PC-3 (cell line): Measurements from ENCODE around the gene RPL12. TPM values are rescaled to one million over a fixed set of nuclear protein-coding genes. Genes with fewer than 3 reads are reported as not detected.

Experiments used
- ATAC-seq: fragments of 200-7000 bp; cut with Tn5 transposase; 2 replicates; pipeline ENCODE4 v1.9.1; 2020; ENCODE audit warnings: mild to moderate bottlenecking, moderate library complexity
- BruUV-seq: library from RNA; stranded (reverse); fragments of 400-500 nt; replicated peaks from 2 replicates; lab custom pipeline; 2021; lab: Mats Ljungman, UMichigan
- CTCF ChIA-PET: fragments of 300-600 bp; sonication (Branson Sonifier 250); formaldehyde crosslinking; loops from one replicate; lab custom pipeline; 2022; ENCODE audit warnings: antibody characterized with exemption; lab: Charles Lee
- POLR2A ChIA-PET: fragments of 300-600 bp; sonication (Branson Sonifier 250); formaldehyde crosslinking; loops from one replicate; lab custom pipeline; 2022; ENCODE audit warnings: antibody characterized with exemption; ENCODE audit not compliant: unreplicated experiment; lab: Charles Lee
- DNase-seq: peaks from one replicate; pipeline ENCODE4 v3.0.0-alpha.2; 2015
- H2AFZ ChIP-seq: fragments of 300-600 bp; sonication (generic); 2 replicates; pipeline ENCODE4 v1.6.0; 2016; ENCODE audit warnings: antibody characterized with exemption, low read length
- H3F3A ChIP-seq: fragments of 300-600 bp; sonication (generic); one replicate; pipeline ENCODE4 v1.6.0; 2017; ENCODE audit warnings: antibody characterized with exemption, low read length, control low read depth, mild to moderate bottlenecking; ENCODE audit not compliant: unreplicated experiment
- H3K27ac ChIP-seq: fragments of 300-600 bp; sonication (generic); 2 replicates; pipeline ENCODE4 v1.5.1; 2016; ENCODE audit warnings: mild to moderate bottlenecking, low read length
- H3K27me3 ChIP-seq: fragments of 300-600 bp; sonication (generic); 2 replicates; pipeline ENCODE4 v1.6.1; 2016; ENCODE audit warnings: low read length, mixed read lengths
- H3K36me3 ChIP-seq: fragments of 300-600 bp; sonication (generic); 2 replicates; pipeline ENCODE4 v1.6.1; 2016; ENCODE audit warnings: low read depth, mixed run types, low read length, mixed read lengths
- H3K4me1 ChIP-seq: fragments of 300-600 bp; sonication (generic); 2 replicates; pipeline ENCODE4 v1.5.1; 2016; ENCODE audit warnings: low read length; ENCODE audit not compliant: insufficient read depth
- H3K4me2 ChIP-seq: fragments of 300-600 bp; sonication (generic); 2 replicates; pipeline ENCODE4 v1.6.0; 2016; ENCODE audit warnings: low read length
- H3K4me3 ChIP-seq: fragments of 300-600 bp; sonication (generic); 2 replicates; pipeline ENCODE4 v1.5.1; 2016; ENCODE audit warnings: mild to moderate bottlenecking, low read length, mixed read lengths
- H3K79me2 ChIP-seq: fragments of 300-600 bp; sonication (generic); 2 replicates; pipeline ENCODE4 v1.6.1; 2017; ENCODE audit warnings: low read length, mixed read lengths
- H3K9ac ChIP-seq: fragments of 300-600 bp; sonication (generic); 2 replicates; pipeline ENCODE4 v1.6.0; 2016; ENCODE audit warnings: mild to moderate bottlenecking, low read length
- H3K9me2 ChIP-seq: fragments of 300-600 bp; sonication (generic); replicated peaks from 2 replicates; pipeline ENCODE4 v1.6.1; 2016; ENCODE audit warnings: mixed run types, low read length, mixed read lengths
- H3K9me3 ChIP-seq: fragments of 300-600 bp; sonication (generic); 2 replicates; pipeline ENCODE4 v1.6.1; 2016; ENCODE audit warnings: low read length, mixed read lengths
- H4K20me1 ChIP-seq: fragments of 300-600 bp; sonication (generic); 2 replicates; pipeline ENCODE4 v1.6.1; 2016; ENCODE audit warnings: low read length, mixed read lengths
- CTCF ChIP-seq: fragments of 300-600 bp; sonication (generic); conservative IDR thresholded peaks from 2 replicates; pipeline ENCODE4 v1.5.1; 2017; ENCODE audit warnings: antibody characterized with exemption, low read depth, mild to moderate bottlenecking, low read length
- EZH2 ChIP-seq: fragments of 300-600 bp; sonication (generic); IDR thresholded peaks from one replicate; pipeline ENCODE4 v1.6.1; 2017; ENCODE audit warnings: antibody characterized with exemption, mild to moderate bottlenecking, low read length; ENCODE audit not compliant: unreplicated experiment
- EZH2phosphoT487 ChIP-seq: fragments of 300-600 bp; sonication (generic); IDR thresholded peaks from 2 replicates; pipeline ENCODE4 v1.6.1; 2018; ENCODE audit warnings: mild to moderate bottlenecking, antibody characterized with exemption, low read length, borderline replicate concordance
- intact Hi-C: fragments of 100-400 bp; cut with micrococcal nuclease; formaldehyde crosslinking; loops from 2 replicates; pipeline ENCODE4 v1.9.0; 2023
- total RNA-seq: library from RNA; depleted of rRNA; stranded (reverse); fragments of >200 nt; gene quantifications from 2 replicates; pipeline ENCODE4 v1.2.3, GENCODE V29; 2014

Gene RPL12
- total RNA-seq, 1 experiment from 2014 or later, result 1,417 TPM

GRCh38 chr9:127485995-127486394, 34.8 kb upstream of the RPL12 start:
- Histone ChIP-seq H3K9ac (no peak overlapping the region), H3F3A (no peaks in the 10 kb centered on the region), H4K20me1 (no peaks in the 10 kb centered on the region), H3K36me3 (no peaks in the 10 kb centered on the region), H3K9me3 (no peaks in the 10 kb centered on the region), H3K27ac (no peak overlapping the region), H3K27me3 (no peaks in the 10 kb centered on the region), H2AFZ (no peak overlapping the region), H3K4me1 (no peaks in the 10 kb centered on the region), H3K9me2 (no peaks in the 10 kb centered on the region), H3K4me2 (no peak overlapping the region), H3K79me2 (no peaks in the 10 kb centered on the region), H3K4me3 (no peak overlapping the region)
- ATAC-seq, result no peak
- CTCF ChIA-PET, result no interaction called here
- intact Hi-C loops, result no loop called here
- no peak for DNase-seq
- BruUV-seq, result no TSS peak
- POLR2A ChIA-PET, result no interaction called here
- TF ChIP-seq EZH2phosphoT487, result no peak
- TF ChIP-seq CTCF, result no peak
- no peak for TF ChIP-seq EZH2

- no peaks in the 10 kb centered on the region for H4K20me1 ChIP-seq
- no peaks in the 10 kb centered on the region for H3K4me1 ChIP-seq
- no peaks in the 10 kb centered on the region for H3K79me2 ChIP-seq
- ChIA-PET CTCF (no interaction called here), POLR2A (no interaction called here)
- H3K9me2 ChIP-seq, result no peaks in the 10 kb centered on the region
- no peak overlapping the region for H3K9ac ChIP-seq
- no peaks in the 10 kb centered on the region for H3K27me3 ChIP-seq
- no peak for ATAC-seq
- BruUV-seq, result no TSS peak
- no peak overlapping the region for H2AFZ ChIP-seq
- no peaks in the 10 kb centered on the region for H3F3A ChIP-seq
- no peak overlapping the region for H3K4me3 ChIP-seq
- H3K36me3 ChIP-seq, result no peaks in the 10 kb centered on the region
- intact Hi-C loops, result no loop called here
- no peak for TF ChIP-seq EZH2phosphoT487
- no peak for TF ChIP-seq EZH2
- H3K27ac ChIP-seq, result no peak overlapping the region
- H3K9me3 ChIP-seq, result no peaks in the 10 kb centered on the region
- no peak overlapping the region for H3K4me2 ChIP-seq
- DNase-seq, result no peak
Observed at GRCh38 chr9:127482662-127483061, 31.5 kb upstream of the RPL12 start.

- Histone ChIP-seq H3K36me3 (no peaks in the 10 kb centered on the region), H3K4me2 (no peak overlapping the region), H3K27ac (no peak overlapping the region), H3K9me3 (no peaks in the 10 kb centered on the region), H2AFZ (no peak overlapping the region), H3K79me2 (no peaks in the 10 kb centered on the region), H3K9ac (no peak overlapping the region), H3K4me3 (no peak overlapping the region), H3K27me3 (no peaks in the 10 kb centered on the region), H3K4me1 (no peaks in the 10 kb centered on the region), H4K20me1 (no peaks in the 10 kb centered on the region), H3K9me2 (no peaks in the 10 kb centered on the region), H3F3A (no peaks in the 10 kb centered on the region)
- intact Hi-C loops, result no loop called here
- TF ChIP-seq EZH2, result no peak
- no peak for TF ChIP-seq EZH2phosphoT487
- no peak for TF ChIP-seq CTCF
- DNase-seq (no peak), ATAC-seq (no peak)
- CTCF ChIA-PET, result no interaction called here
- BruUV-seq, result no TSS peak
- POLR2A ChIA-PET, result no interaction called here
Observed at GRCh38 chr9:127479507-127480081, 28.4 kb upstream of the RPL12 start.
